ENCODE data around the gene VRK2.

GRCh38 chr2:58052978-58053377, 6.4 kb downstream of the VRK2 start:
- TF ChIP-seq MAX (IDR thresholded peaks at IDR 0.05; ENCODE audit: low read depth, low read length) (no peak), MTA3 (IDR thresholded peaks at IDR 0.05; ENCODE audit: borderline replicate concordance, low read length) (no peak), POLR2AphosphoS5 (IDR thresholded peaks at IDR 0.05; ENCODE audit: low read length) (no peak), CEBPB (IDR thresholded peaks at IDR 0.05; ENCODE audit: borderline replicate concordance in 1 of 2, low read depth in 2 of 2, low read length in 2 of 2) (no peak), POLR2A (IDR thresholded peaks at IDR 0.05; ENCODE audit: low read depth, low read length) (no peak), CHD2 (IDR thresholded peaks at IDR 0.05; ENCODE audit: borderline replicate concordance, low read depth, low read length) (no peak), CTCF (IDR thresholded peaks at IDR 0.05 in 2 of 3, conservative IDR thresholded peaks at IDR 0.05 in 1 of 3; ENCODE audit: control insufficient read depth in 2 of 3, extremely low read depth in 1 of 3, insufficient read depth in 1 of 3, low read depth in 3 of 3, low read length in 3 of 3) (no peak), CBFB (IDR thresholded peaks at IDR 0.05; ENCODE audit: low read depth) (no peak), E4F1 (IDR thresholded peaks at IDR 0.05; ENCODE audit: borderline replicate concordance, partially characterized antibody) (no peak), ELK1 (IDR thresholded peaks at IDR 0.05; ENCODE audit: low read depth, low read length) (no peak), PAX5 (IDR thresholded peaks at IDR 0.05; ENCODE audit: borderline replicate concordance, low read depth, low read length) (no peak), ZNF274 (IDR thresholded peaks at IDR 0.05; ENCODE audit: insufficient read depth, insufficient read length) (no peak), JUNB (IDR thresholded peaks at IDR 0.05) (no peak), ZNF622 (IDR thresholded peaks at IDR 0.05) (no peak)
